GM21576 (cell line): ENCODE measurements around the gene COX6A1.

Source experiments
- ATAC-seq: cut with Tn5 transposase; IDR thresholded peaks from one replicate; pipeline ENCODE4 v1.9.1; 2021; ENCODE audit warnings: mild to moderate bottlenecking, moderate library complexity; ENCODE audit not compliant: unreplicated experiment

COX6A1 gene

DNA sequence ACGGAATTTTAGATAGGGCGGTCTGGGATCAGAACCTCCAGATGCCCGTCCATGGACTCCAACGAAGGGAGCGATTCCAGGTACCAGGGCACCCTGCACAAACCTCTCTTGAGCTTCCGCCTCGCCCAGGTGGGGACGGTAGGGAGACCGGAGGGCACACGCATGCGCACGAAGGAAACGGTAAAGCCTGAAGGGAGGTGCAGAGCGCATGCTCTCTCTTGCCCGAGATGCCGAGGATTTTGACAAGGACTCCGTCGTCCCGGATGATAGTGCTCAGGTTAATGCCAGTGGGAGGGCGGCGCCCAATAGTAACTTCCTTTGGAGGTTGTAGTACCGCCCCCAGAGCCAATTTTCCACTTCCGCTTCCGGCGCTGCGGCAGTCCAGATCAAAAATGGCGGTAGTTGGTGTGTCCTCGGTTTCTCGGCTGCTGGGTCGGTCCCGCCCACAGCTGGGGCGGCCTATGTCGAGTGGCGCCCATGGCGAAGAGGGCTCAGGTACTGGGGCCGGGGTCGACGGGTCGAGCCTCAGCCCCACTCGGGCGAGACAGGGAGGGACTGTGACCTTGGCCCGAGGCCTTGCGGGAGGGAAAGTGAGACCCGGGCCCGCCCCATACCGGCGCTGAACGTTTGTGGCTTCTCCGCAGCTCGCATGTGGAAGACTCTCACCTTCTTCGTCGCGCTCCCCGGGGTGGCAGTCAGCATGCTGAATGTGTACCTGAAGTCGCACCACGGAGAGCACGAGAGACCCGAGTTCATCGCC, at the start of gene COX6A1:
COX6A1 (plus strand) TSS at position 379 of the 760 bp plus-strand sequence; CDS start at position 393, 14 bp downstream.
- ATAC-seq, result peak; percentile 91

DNA sequence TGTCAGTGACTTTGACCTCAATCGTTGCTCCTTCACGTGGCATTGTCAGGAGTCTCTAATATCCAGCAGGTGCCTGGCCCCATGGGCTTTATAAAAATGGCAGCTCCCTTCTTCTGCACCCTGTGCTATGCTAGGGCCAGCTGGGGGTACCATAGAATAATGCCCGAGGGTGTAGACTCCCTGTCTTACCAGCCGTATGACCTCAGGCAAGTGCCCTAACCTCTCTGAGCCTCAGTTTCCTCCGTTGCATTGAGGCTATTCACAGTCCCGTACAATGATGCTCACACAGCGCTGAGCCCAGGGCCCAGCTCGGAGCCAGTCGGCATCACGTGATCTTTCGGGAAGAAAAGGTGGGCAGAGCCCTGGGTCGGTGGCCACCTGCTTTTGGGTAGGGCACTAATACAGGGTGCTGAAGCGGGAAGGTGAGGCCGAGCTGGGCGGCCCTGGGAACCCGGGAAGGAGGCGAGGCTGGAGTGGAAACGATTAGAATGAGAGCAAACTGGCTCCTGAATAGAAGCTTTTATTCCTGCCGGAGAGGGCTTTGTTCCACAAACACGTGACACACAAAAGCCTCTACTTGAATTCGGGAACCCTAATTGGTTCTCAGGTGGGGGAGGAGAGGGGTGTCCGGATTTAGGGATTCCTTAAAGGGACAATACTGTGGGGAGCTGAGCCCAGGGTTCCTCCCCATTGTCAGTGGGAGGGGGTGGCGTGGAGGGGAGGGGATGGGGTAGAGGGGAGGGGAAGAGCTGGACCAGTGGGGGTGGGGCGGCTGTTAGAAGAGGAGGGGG, 49.0 kb upstream of the COX6A1 start:
- no peak for ATAC-seq

DNA sequence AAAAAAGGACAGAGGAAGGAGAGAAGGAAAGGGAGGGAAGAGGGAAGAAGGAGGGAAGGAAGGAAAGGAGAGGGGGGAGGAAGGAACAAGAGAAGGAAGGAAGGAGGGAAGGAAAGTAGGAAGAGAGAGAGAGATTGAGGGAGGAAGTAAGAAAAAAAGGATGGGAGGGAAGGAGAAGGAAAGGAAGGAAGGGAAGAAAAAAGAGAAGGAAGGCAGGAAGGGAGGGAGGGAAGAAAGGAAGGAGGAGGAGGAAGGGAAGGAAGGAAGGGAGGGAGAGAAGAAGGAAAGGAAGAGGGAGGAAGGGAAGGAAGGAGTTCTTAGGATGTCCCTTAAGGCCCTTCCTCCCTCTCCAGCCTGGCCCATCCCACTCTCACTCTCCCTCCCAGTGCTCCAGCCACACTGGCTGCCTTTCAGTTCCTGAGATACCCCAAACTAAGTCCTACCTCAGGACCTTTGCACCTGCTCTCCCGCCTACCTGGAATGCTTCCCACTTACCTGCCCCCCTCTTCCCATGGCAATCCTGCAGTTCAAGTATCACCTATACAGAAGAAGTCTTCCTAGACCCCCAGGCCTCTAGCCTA, 47.3 kb upstream of the COX6A1 start:
- ATAC-seq, result no peak

DNA sequence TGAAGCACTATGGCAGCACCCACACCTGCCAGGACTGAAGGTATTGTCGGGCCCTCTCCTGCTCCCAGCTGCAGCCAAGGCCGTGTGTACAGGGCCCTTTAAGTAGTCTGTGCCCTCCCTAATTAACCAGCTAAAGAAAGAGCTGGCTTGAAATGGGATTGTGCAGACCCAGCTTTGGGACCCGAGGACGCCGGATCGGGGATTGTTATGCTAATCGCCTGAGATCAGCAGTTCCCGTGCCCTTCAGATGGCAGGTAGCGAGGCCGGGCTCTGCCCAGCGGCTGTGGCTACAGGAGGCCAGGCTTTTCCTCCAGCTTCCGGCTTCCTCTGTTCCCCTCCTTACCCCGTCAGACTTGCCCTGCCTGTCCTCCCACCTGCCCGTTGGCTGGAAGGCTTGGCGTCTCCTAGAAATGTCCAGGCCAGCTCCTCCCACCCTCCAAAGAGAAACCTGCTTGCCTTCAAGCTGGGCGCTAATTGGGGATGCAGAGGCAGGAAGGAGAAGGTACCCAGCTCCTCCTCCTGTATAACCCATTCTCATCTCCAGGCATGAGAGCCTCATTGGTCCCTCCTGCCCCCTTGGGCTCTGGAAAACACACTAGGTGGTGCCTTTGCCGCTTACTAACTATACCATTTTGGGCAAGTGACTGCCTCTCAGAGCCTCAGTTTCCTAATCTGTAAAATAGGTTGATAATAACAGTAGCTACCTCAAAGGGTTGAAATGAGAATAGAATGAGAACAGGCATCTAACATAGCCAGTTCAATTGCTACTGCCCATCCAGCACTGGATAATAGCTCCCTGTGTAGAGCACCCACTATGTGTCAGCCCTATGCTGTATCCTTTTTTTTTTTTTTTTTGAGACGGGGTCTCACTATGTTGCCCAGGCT, 43.2 kb upstream of the COX6A1 start:
- no peak for ATAC-seq

DNA sequence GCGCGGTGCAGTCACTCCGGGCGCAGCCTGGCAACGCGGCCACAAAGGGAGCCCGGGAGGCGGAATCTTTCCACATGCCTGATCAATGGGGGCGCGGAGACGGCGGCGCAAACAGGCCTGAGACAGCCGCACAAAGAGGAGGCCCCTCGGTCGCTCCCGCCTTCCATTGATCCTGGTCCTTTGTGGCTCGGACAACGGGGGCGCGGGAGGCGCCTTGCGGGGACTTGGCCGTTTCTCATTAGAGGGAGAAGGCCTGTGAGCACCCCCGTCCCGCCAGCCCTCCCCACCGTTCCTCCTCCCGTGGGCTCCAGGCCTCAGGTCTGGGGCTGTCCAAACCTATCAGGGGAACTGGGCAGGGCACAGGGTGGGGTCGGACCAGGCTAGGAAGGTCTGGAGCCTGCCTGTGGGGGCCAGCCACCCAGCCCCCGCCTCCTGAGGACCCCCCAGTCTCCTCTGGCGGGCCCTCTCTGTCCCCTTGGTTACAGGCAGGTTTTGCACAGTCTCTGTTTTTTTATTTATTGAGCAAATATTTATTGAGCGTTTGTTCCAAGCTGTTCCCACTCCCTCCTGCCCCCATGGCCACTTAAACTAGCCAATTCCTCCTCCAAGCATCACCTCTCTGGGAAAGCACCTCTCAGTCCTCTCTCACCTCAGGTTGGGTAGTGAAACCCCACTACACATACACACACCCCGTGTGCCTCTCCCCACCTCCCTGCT, 39.9 kb upstream of the COX6A1 start:
- no peak for ATAC-seq

DNA sequence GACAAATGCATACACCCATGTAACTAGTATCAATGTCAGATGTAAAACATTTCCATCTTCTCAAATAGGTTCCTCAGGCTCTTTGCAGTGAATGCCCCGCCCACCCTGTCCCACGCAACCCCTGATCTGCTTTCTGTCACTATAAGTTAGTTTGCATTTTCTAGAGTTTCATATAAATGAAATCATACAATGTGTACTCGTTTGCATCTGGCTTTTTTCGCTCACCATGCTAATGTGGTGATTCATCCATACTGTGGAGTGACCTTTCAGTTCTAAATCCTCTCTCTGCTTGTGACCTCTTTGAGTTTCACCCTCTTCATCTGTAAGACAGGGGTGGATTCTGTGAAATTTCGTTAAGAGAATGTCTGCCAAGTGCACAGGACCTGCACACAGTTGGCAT, 38.4 kb upstream of the COX6A1 start:
- ATAC-seq, result no peak

DNA sequence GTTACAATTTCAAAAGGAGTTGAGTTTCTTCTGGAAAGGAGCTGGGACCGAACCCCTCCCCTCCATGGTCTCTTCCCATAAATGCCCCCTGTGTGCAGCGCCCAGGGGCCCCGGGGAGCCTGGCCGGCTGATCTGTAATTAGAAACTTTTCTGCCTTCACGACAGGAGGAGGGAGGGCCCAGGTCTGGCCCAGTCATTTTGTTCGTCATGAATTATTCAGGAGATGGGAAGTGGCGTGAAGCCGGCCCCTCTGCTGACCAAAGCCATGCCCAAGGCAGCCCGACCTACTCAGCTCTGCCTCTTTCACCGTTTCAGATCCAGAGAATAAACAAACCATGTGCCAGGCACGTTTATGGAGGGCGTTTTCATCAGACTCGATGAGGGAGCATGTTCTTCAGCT, 35.7 kb upstream of the COX6A1 start:
- ATAC-seq, result no peak

DNA sequence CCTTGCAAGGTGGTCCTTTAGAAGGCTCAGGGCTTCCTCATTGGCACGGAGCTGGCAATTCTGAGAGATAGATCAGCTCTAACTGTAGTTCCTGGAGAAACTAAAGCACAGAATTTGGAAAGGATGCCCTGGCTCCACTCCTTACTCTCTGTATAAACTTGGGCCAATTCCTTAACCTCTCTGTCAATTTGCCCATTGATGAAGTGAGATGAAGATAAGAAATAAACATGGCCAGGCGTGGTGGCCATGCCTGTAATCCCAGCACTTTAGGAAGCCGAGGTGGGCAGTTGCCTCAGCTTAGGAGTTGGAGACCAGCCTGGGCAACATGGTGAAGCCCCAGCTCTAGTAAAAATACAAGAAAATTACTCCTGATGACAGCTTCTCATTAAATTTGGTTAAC, 34.0 kb upstream of the COX6A1 start:
- no peak for ATAC-seq

DNA sequence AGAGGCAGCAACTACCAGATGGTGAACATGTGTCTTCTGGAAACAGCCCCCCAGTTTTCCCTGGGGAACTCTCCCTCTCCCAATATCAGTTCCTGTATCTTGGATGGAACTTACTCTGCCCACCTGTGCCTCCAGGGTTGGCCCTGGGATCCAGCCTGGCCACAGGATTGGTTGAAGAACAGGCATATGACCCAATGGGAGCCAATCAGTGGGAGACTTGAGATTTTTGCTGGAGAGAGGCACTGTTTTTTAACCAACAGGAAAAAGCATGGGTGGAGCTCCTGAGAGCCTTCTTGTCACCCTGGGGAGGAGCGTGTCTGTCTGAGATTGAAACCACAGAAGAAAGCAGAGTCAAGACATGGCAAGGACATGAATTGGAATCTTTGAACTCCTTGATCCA, 33.6 kb upstream of the COX6A1 start:
- ATAC-seq, result no peak

DNA sequence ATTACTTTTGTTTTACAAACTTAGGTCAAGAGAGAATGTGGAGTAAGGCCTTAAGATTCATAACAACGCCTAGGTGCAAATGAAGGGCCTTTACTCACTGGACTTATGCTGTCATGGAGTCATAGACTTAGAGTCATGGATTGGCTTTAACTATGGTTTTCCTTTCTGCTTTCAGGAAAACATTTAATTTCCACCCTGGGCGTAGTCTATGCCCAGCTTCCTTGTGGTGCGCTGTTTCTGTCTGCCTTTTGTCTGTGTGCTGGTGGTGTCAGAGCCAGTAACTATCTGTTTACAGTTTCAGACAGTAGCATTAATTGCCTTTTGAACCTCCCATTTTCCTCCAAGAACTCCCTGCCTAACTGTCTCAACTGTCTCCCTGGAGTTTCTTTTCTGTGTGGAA, 31.8 kb upstream of the COX6A1 start:
- no peak for ATAC-seq

DNA sequence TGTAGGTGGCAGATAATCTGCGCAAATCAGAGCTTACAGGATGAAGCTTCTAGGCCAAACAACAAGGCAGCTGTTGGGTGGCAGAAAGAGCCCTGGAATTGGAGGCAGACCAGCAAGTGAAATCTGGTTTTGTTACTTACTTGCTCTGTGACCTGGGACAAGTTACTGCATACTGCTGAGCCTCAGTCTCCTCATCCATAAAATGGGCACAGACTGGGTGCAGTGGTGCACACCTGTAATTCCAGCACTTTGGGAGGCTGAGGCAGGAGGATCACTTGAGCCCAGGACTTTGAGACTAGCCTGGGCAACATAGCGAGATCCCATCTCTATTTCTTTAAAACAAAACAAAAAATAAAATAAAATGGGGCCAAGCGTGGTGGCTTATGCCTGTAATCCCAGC, 31.4 kb upstream of the COX6A1 start:
- no peak for ATAC-seq

DNA sequence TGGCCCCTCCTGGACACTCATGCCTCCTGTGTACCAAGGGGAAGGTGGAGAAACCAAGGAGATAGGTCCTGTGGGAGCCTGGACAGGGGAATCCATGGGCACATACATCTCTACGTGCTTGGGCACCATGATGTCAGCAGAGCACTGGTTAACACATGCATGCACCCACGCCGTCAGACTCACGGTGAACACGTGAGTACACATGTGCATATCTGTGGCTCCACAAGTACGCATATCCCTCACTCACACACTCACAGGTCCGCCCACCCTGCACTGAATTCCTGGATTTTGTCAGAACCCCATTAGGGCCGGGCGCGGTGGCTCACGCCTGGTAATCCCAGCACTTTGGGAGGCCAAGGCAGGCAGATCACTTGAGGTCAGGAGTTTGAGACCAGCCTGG, 29.1 kb upstream of the COX6A1 start:
- ATAC-seq, result no peak

DNA sequence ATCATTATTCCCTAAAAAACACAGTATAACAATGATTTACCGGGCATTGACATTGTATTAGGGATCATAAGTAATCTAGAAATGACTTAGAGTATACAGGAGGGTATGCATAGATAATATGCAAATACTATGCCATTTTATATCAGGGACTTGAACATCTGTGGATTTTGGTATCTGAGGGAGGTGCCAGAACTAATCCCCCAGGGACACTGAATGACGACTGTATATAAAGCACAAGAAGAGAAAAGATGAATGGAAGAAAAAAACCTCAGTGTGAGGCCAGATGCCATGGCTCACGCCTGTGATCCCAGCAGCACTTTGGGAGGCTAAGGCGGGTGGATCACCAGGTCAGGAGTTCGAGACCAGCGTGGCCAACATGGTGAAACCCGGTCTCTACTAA, 25.5 kb upstream of the COX6A1 start:
- ATAC-seq, result no peak

DNA sequence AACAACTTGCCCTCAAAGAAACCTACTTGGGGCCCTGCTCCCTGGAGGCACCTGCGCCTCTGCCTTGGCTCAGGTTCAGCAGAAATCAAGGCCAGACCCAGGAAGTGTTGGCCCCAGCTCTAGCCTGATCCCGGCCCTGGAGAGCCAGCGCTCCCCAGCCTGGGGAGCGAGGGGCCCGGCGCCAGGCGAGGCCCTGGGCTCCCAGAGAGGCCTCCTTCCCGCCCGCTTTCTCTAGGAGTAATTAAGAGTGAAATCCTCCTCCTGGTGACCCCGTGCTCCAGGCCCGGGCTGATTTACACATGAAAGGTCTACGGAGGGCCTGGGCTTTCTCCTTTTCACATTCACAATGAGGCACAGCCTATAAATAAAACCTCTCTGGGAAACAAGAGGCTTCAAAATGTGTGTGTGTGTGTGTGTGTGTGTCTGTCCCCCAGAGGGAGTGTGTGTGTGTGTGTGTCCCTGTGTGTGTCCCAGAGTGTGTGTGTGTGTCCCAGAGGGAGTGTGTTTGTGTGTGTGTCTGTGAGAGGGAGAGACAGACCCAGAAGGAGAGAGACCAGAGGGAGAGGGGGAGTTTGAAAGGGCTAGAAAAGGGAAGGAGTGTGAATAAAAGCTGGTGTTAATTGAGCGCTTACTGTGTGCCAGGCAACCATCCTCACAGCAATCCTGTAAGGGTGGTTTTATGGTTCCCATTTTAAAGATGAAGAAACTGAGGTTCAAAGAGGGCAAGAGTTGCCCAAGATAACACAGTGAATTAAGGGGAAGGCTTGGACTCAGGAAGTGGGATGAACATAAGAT, 23.8 kb upstream of the COX6A1 start:
- no peak for ATAC-seq

DNA sequence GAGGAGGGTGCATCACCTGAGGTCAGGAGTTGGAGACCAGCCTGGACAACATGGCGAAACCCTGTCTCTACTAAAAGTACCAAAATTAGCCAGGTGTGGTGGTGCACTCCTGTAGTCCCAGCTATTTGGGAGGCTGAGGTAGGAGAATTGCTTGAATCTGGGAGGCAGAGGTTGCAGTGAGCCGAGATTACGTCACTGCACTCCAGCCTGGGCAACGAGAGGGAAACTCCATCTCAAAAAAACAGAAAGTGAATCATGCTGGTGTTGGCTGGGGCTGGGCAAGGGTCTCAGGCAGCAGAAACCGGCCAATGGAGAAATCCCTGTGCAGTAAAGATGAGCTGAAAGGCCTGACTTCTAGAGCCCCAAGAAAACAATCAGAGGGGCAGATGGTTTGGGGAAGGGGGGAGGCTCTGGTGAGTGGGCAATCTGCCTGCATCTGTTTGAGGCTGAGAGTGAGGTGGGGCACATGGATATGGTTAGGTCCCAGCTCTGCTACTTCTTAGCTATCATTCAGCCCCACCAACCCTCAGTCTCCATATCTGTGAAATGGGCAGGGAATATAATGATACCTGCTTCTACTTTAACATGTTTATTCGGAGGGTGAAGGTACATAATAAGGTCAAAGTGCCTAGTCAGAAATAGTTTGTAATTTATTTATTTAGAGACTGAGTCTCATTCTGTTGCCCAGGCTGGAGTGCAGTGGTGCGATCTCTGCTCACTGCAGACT, 21.3 kb upstream of the COX6A1 start:
- no peak for ATAC-seq

DNA sequence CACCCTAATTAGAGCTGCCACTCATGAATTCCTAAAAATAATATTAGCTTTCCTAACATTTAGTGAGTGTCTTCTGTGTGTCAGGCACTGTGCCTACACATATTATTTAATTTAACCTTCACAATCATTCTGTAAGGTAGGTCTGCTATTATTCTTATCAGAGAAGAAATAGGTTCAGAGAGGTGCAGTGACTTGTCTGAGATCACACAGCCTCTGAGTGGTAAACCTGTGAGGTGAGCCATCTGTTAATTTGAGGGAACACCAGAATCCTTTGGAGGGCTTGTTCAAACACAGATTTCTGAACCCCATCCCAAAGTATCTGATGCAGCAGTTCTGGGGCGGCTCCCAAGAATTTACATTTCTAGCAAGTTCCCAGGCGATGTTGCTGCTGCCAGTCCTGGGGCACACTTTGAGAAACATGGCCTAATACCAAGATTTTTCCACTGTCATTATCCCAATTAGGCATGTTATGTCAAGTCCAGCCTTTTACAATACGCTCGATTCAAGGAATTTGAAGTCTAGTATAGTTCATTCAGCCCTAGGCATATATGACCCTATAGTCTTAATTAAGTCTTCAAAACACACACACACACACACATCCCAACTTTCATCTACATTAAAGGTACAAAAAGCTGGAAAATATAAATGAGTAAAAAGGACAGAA, 19.9 kb upstream of the COX6A1 start:
- ATAC-seq, result no peak

DNA sequence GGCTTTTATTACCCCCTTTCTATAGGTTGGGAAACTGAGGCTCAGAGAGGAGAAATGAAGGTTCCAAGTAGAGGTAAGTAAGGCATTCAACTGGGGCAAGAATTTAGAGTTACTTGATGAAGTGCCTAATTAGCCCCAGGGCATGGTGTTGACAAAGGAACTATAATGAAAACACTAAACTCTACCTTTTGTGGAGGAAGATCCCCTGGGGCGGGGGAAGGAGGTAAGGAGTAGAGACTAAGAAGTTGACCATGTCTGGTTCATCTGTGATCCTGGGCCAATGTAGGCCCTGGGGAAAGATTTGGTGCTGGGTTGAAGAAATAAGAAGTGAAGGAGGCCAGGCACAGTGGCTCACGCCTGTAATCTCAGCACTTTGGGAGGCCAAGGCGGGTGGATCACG, 16.2 kb upstream of the COX6A1 start:
- no peak for ATAC-seq

DNA sequence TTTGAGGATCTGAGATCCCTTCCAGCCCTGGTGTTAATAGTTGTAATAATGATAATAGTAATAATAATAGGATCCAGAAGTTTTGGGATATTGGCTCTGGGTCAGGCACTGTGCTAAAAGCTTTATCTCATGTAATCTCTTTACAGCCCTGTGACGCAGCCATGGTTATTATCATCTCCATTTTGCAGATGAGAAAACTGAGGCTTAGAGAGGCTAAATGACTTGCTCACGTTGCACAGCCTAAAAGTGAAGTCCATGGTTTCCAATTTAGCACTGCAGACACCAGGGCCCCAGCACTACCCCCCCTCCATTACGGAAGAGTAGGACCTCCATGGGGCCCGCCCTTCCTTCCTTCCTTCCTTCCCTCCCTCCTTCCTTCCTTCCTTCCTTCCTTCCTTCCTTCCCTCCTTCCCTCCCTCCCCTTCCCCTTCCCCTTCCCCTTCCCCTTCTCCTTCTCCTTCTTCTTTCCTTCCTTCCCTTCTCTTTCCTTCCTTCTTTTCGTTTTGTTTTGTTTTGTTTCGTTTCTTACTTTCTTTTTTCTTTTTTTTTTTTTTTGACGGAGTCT, 14.9 kb upstream of the COX6A1 start:
- no peak for ATAC-seq
